HG03280 (cell line): ENCODE measurements around the gene RBM12.

ENCODE experiments used
- ATAC-seq: cut with Tn5 transposase; IDR thresholded peaks from one replicate; pipeline ENCODE4 v1.9.1; 2021; ENCODE audit warnings: mild to moderate bottlenecking, moderate library complexity; ENCODE audit not compliant: unreplicated experiment

RBM12 gene

DNA sequence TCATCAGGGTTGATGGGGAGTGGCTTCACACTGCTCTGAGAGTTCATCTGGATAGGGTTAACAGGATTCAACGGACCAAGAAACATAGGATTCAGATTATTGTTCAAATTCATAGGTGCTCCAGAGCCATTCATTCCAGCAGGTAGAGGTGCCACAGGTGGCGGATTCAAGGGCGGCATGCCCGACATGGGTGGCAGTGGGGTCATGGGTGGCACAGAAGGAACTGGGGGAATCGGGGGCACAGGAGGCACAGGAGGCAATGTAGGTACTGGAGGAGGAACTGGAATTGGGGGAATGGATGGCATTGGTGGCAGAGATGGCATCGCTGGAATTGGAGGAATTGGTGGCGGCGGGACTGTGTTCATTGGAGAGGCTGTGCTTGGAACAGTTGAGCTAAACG, 10.3 kb downstream of the RBM12 start:
- no peak for ATAC-seq

DNA sequence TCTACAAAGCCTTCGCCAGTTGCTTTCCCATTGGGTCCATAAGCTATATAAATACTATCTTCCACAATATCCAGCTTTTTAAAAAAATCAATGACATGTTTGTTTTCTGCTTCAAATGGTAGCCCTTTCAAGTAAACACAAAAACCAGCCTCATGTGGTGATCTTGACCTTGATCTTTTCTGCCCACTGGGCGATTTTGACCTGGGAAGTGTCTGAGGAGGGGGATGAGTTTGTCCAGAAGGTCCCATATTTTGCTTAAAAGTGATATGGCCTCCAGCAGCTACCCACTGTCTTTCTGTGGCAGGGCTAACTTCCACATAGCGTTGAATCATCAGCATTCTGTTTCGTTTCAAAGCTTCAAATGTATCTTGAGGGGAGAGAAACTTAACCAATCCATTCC, 10.8 kb downstream of the RBM12 start:
- no peak for ATAC-seq

DNA sequence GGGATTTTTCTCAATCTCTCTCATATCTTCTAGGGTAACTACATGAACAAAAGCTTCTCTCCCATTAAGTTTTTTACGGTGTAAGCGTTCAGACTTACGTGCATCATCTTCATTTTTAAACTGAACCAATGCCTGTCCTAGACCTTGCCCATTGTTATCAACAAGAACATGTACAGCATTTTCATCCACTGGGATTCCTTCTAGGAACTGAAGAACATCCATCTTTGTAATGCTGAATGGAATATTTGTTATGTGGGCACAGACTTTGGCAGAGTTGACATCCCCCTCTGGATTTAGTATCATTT, 11.3 kb downstream of the RBM12 start:
- ATAC-seq: no peak

DNA sequence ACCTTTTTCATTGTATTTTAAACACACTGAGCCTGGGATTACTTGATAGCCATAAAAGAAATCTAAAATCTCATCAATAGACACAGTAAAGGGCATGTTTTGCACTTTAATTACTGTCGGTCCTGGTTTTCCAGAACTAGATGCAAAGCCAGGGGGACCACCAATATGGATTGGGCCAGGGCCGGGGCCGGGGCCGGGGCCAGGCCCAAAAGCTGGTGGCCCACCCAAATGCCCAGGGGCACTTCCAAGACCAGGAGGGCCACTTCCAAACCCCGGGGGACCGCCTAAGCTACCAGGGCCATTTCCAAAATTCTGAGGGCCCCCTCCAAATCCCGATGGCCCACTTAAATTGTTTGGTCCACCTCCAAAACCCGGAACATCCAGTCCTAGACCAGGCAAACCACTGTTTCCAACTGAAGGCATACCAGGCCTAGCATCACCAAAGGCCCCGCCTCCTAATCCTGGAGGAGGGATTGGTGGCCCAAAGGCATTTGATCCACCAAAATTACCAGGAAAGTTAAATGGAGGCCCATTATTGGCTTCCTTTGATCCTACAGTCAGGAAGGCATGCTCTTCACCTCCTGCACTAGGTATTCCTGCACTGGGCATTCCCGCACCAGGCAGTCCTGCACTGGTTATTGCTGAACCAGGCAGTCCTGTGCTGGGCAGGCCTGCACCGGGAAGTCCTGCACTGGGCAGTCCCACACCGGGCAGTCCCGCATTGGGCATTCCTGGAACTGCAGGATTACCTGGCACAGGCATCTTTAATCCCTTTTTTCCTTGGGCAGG, 11.9 kb downstream of the RBM12 start:
- no peak for ATAC-seq

DNA sequence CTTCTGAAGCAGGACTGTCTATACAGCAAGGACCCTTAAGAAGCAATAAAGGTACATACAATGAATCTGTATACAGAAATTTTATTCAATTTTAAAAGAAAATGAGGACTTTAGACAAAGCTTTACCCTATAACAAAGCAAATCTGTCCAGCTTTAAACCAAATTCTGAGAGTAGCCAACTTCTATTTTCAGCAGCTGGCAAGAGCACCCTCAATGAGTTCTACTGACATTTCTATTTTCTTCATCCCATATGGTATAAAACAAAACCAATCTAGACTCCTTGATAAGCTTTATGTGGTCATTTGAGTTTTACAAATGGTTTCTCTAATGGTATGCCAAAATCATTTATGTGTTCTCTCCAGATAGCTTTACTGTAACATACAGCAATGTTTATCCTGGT, 12.7 kb downstream of the RBM12 start:
- ATAC-seq: no peak

DNA sequence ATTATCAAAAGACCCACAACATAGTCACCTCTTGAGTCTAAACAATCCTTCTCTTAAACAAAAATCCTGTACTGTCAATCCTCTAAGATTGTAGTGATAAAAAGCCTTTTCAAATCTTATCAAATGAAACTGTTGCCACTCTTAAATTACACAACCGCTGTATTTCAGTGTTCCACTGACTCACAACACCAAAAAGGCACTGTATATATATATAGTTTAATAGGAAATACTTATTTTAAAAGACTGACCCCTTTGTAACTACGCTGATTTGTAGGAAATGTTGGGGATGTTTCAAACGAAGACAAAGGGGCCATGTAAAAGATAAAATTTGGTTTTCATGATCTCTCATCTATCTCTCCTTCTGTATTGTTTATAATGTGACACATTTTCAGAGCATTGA, 14.1 kb downstream of the RBM12 start:
- ATAC-seq: no peak

DNA sequence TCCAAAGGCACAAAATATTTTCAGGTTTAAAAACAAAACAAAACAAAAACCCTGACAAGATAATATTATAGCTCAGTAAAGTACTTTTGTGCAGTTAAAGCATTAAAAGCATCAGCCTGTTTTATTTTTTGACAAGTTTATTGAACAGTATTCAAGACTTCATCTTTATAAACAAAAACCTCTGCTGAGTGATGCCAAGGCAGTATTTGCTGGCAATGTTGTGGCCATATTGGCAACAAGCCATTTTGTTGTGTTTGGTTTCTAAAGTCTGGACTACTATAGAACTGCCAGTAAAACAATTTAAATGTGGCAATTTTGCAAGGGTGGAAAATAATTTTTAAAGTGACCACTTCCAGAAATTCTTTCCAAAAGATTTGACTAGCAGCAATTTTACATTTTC, 15.9 kb downstream of the RBM12 start:
- ATAC-seq: no peak

DNA sequence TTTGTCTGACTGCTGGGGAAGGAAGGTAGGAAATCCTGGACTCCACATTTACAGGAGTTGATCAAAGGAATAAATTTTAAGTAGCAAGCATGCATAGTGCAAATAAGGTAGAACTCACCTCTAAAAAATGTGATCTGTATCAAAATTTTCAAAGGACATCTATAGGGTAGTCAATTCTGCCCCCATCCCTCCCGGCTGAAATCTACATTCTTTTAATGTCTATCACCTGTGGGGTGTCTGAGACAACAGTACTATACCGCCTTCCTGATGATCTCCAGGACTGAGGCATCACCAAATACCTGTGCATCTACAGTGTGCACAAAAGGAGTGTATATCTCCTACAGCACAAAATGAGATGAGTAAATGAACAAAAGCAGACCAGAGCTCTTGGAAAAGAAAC, 19.9 kb downstream of the RBM12 start:
- no peak for ATAC-seq

DNA sequence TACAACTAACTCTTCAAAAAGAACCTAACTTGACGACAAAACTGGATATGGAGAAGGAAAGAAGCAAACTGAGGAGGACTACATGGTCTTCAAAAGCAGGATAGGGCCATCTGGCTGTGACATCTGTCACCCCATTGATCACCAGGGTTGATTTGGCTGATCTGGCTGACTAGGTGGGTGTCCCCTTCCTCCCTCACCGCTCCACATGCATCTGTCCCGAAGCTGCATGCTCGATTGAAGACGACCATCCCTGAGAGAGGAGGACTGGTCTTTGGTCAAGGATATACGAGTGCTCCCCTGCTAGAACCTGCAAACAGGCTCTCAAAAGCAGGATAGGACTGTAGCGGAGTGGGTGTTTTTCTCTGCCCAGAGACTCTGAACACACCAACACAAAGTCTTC, 21.7 kb downstream of the RBM12 start:
- ATAC-seq: no peak

DNA sequence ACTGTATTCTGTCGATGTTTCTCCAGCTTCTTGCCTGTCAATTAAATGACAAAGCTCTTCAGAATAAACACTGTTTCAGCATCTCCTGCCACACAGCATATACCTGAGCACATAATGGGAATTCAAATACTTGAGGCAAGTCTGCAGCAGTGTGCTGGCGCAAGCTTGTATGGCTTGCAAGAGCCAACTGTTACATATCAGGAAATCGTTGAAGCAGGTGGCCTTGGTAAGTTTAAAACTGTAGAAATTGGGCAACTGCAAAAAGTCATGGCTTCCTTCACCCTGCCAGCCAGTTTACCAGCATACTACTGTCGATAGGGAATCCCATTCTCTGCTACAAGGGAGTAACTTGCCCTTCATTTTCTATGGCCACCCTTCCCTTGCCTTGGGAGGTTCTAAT, 23.0 kb downstream of the RBM12 start:
- ATAC-seq: no peak

DNA sequence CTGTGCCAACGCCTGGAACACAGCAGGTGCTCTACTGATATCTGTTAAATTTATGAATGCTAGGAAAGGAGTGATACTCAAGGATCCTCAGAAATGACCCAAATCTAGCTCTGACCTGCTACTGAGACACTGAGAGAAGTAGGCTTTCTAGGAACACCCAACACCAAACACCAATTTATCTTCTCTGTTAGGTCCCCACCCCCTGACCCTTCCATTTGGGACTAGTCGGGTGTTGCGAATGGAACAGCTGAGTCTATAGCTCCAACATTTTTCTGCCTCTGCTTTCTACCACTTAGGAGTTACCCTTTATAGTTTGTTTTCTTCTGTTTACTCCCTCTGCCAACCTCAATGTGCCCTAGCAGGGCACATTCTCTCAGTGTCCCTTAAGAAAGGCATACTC, 24.0 kb downstream of the RBM12 start:
- no peak for ATAC-seq

DNA sequence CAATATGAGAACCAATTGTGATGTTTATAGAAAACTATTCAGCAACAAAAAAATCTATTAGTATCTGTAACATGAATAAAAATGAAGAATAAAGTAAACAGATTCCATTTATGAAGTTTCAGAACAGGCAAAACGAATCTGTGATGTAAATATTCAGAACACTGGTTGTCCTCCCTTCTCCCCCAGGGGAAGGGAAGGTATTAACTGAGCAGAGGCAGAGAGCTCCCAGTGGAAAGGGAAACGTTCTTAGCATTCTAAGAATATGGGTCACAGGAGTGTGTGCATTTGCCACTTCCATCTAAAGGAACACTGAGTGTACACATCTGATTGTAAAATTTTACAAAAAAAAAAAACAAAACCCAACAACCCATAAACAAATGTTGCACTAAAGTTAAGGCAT, 25.9 kb downstream of the RBM12 start:
- no peak for ATAC-seq

DNA sequence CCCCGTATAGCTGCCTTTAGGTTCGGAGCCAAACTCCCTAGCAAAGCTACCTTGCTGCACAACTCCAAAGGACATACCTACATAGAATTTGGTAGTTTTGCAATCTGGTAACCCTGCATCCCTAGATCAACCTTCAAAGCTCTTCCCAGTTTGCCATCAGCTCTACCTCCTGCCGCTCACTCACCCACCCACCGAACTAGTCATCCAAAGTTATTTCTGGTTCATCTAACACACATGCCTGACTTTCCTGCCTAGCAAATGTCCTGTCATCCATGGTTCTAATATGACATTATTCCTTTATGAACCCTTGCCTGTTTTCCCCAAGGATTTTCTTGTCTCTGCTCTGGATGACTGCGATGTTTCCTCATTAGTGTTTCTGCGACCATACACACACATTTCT, 27.4 kb downstream of the RBM12 start:
- ATAC-seq: no peak

DNA sequence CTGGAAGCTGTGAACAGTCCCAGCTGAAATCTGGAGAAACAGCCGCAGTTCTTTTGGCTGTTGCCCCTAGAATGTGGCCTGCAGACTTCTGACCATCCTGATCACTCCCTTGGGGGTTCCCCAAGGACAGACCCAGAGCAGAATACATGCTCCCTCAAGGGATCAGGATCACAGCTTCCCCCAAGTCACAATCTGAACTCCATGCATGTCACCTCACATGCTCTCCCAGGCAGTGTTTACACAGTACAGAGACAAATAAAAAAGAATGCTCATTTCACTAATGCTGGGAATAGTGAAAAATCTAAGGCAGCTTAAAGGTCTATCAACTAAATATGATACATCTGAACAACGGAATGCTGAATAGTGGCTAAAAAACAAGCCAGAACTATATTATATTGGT, 28.6 kb downstream of the RBM12 start:
- no peak for ATAC-seq

DNA sequence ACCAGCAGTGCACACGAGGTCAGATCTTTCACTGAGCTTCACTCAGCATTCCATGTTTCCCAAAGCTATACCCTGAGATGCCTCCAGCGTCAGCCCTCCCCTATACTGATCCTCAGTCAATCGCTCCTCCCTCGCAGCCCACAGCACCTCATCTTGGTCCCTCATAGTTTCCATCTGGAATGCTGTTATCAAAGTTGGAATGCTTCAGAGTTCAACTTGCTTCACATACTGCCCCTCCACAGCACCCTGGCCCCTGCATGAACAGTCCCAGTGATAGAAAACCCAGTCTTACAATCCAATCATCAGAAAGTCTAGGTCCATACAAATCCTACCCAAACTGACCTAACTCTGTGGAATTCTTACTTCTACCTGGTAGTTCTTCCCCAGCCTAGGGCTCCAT, 29.0 kb downstream of the RBM12 start:
- ATAC-seq: no peak

DNA sequence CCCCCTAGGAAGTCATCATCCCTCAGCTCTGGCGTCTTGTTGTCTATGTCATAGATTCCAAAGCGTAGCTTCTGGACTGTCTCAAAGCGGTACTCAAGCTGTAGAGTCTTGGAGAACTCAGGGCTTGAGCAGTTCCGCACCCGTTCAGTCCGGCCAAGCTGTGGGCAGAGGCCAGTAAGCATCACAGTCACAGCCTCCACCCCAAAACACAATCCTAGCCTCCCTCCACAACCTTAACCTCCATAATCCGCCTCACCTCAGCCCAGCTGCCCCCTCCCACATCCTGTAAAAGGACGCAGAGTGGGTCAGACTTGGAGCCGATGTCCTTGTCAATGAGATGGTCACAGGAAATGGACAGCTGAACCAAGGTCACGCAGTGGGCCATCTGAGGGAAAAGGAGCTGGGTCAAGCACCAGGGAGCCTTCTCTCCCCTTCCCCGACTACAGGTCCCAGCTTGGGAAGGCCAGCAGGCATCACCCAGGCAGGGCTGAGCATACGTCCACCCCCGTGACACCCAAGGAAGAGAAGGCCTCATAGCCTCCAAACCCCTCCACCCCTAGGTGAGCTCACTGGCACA, 32.1 kb downstream of the RBM12 start:
- no peak for ATAC-seq

DNA sequence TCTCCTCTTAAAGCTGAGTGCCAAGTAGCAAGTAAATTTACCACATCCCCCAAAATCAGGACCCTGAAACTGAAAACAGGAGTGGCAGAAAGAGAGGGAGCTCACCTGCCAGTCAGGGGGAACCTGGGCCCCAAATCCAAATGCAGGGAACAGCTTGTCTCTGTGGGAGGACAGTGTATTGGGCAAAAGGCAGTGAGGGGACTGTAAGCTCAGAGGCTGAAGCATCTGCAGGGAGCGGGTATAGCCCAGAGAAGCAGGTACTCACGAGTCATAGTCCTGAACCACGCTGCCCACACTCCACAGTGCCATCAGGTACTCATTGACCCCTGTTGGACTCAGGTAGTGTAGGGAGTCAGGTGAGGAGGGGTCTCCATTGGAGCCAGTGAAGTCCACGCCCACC, 34.1 kb downstream of the RBM12 start:
- ATAC-seq: no peak

DNA sequence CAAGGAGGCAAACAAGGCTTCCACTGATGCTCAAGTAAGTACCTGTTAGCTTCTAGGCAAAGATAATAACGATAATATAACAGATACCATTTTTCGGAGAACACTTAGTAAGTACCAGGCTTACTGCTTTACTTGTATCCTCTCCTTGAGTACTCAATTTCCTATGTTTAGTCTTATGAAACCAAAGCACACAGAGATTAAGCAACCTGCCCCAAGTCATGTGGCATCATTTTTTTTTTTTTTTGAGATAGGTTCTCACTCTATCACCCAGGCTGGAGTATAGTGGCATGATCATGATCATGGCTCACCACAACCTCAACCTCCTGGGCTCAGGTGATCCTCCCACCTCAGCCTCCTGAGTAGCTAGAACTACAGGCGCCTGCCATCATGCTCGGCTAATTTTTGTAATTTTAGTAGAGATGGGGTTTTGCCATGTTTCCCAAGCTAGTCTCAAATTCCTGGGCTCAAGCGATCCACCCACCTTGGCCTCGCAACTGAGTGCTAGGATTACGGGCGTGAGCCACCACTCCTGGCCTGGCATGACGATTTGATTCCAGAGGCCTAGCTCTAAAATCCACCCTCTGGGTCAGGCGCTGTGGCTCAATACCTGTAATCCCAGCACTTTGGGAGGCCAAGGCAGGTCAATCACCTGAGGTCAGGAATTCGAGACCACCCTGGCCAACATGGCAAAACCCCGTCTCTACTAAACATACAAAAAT, 35.1 kb downstream of the RBM12 start:
- ATAC-seq: no peak

DNA sequence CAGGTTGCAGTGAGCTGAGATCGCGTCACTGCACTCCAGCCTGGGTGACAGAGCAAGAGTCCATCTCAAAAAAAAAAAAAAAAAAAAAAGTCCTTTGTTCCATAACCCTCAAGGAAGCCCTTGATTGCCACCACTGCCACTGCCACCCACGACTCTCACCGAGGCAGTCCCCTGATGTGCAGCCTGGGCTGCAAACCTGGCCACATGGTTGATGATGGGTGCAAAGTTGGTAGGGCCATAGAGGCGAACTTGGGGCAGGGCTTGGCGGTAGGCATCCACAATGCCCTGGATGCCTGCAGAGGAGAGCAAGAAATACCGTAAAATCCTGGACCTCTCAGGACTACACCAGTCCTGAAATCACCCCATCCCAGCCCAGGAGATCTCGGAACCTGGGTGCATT, 37.6 kb downstream of the RBM12 start:
- ATAC-seq: no peak

DNA sequence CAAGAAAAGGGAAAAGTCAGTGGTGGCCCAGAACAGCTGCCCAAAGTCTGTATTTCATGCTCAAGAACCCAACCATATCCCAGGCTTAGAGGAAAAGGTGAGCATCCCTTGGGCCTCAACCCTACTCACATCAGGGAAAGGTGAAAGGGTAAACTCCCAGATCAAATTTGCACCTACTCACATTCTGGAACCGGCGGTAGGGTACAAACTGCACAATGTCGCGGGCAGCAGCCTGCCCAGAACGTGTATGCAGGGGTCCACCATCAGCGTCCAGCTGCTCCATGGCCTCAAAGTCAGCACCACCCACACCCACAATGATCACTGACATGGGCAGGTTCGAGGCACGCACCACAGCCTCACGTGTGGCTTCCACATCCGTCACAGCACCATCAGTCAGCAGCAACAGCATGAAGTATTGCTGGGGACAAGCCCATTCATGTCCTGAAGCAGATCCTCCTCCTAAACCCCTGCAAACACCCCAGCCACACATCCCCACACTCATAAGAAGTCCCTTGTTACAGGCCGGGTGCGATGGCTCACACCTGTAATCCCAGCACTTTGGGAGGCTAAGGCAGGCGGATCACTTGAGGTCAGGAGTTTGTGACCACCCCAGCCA, 38.2 kb downstream of the RBM12 start:
- no peak for ATAC-seq

DNA sequence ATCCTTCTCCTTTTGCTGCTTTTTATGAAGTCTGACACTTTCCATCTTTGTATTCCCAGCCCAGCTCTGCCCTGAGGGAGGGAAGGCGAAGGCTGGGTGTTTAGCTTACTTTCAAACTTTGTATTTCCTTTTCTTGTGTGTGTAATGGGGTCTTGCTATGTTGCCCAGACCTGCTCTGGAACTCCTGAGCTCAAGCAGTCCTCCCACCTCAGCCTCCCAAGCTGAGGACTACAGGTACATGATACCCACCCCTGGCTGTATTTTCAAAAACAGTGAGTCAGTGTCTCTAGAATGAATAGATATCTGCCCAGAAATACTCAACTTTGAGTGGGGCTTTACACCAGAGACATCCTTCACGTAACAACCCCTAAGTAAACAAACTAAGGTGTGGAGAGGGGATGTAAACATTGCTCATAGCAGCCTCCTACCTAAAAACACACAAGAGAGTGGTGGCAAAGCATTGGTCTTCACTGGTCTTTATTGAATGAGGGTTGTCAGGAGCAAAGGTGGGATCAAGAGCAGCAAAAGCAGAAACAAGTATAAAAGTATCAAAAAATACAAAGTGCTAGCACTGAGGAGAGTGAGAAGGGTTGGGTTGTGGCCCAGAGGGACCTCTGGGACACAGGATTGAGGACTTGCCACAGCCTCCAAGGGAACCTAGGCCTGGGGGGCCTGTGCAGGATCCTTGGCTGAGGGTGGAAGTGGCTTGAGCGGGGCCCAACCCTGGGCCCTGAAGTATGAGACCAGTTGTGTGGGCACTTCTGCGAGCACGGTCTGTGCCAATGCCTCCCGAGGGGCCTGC, 38.9 kb downstream of the RBM12 start:
- no peak for ATAC-seq
